Measurements from ENCODE around the gene CASR.

GRCh38 chr3:122307976-122308375 lies 124.5 kb downstream of the CASR start:
- TF ChIP-seq POLR2A (IDR thresholded peaks at IDR 0.05) (no peak), CTCF (IDR thresholded peaks at IDR 0.05 in 4 of 5, conservative IDR thresholded peaks at IDR 0.05 in 1 of 5) (no peak)
